PC-3 (cell line): ENCODE results near the gene WEE1. TPM values are rescaled to one million over a fixed set of nuclear protein-coding genes. Genes with fewer than 3 reads are reported as not detected.
"Not testable (repeated sequence)": the region's sequence is repeated elsewhere in the genome, so short reads cannot be mapped to it uniquely, and the experiment has no call there.

Experiments used
- ATAC-seq: fragments of 200-7000 bp; cut with Tn5 transposase; 2 replicates; pipeline ENCODE4 v1.9.1; 2020; ENCODE audit warnings: mild to moderate bottlenecking, moderate library complexity
- BruUV-seq: library from RNA; stranded (reverse); fragments of 400-500 nt; replicated peaks from 2 replicates; lab custom pipeline; 2021; lab: Mats Ljungman, UMichigan
- CTCF ChIA-PET: fragments of 300-600 bp; sonication (Branson Sonifier 250); formaldehyde crosslinking; loops from one replicate; lab custom pipeline; 2022; ENCODE audit warnings: antibody characterized with exemption; lab: Charles Lee
- POLR2A ChIA-PET: fragments of 300-600 bp; sonication (Branson Sonifier 250); formaldehyde crosslinking; loops from one replicate; lab custom pipeline; 2022; ENCODE audit warnings: antibody characterized with exemption; ENCODE audit not compliant: unreplicated experiment; lab: Charles Lee
- DNase-seq: peaks from one replicate; pipeline ENCODE4 v3.0.0-alpha.2; 2015
- H2AFZ ChIP-seq: fragments of 300-600 bp; sonication (generic); 2 replicates; pipeline ENCODE4 v1.6.0; 2016; ENCODE audit warnings: antibody characterized with exemption, low read length
- H3F3A ChIP-seq: fragments of 300-600 bp; sonication (generic); one replicate; pipeline ENCODE4 v1.6.0; 2017; ENCODE audit warnings: antibody characterized with exemption, low read length, control low read depth, mild to moderate bottlenecking; ENCODE audit not compliant: unreplicated experiment
- H3K27ac ChIP-seq: fragments of 300-600 bp; sonication (generic); 2 replicates; pipeline ENCODE4 v1.5.1; 2016; ENCODE audit warnings: mild to moderate bottlenecking, low read length
- H3K27me3 ChIP-seq: fragments of 300-600 bp; sonication (generic); 2 replicates; pipeline ENCODE4 v1.6.1; 2016; ENCODE audit warnings: low read length, mixed read lengths
- H3K36me3 ChIP-seq: fragments of 300-600 bp; sonication (generic); 2 replicates; pipeline ENCODE4 v1.6.1; 2016; ENCODE audit warnings: low read depth, mixed run types, low read length, mixed read lengths
- H3K4me1 ChIP-seq: fragments of 300-600 bp; sonication (generic); 2 replicates; pipeline ENCODE4 v1.5.1; 2016; ENCODE audit warnings: low read length; ENCODE audit not compliant: insufficient read depth
- H3K4me2 ChIP-seq: fragments of 300-600 bp; sonication (generic); 2 replicates; pipeline ENCODE4 v1.6.0; 2016; ENCODE audit warnings: low read length
- H3K4me3 ChIP-seq: fragments of 300-600 bp; sonication (generic); 2 replicates; pipeline ENCODE4 v1.5.1; 2016; ENCODE audit warnings: mild to moderate bottlenecking, low read length, mixed read lengths
- H3K79me2 ChIP-seq: fragments of 300-600 bp; sonication (generic); 2 replicates; pipeline ENCODE4 v1.6.1; 2017; ENCODE audit warnings: low read length, mixed read lengths
- H3K9ac ChIP-seq: fragments of 300-600 bp; sonication (generic); 2 replicates; pipeline ENCODE4 v1.6.0; 2016; ENCODE audit warnings: mild to moderate bottlenecking, low read length
- H3K9me2 ChIP-seq: fragments of 300-600 bp; sonication (generic); replicated peaks from 2 replicates; pipeline ENCODE4 v1.6.1; 2016; ENCODE audit warnings: mixed run types, low read length, mixed read lengths
- H3K9me3 ChIP-seq: fragments of 300-600 bp; sonication (generic); 2 replicates; pipeline ENCODE4 v1.6.1; 2016; ENCODE audit warnings: low read length, mixed read lengths
- H4K20me1 ChIP-seq: fragments of 300-600 bp; sonication (generic); 2 replicates; pipeline ENCODE4 v1.6.1; 2016; ENCODE audit warnings: low read length, mixed read lengths
- CTCF ChIP-seq: fragments of 300-600 bp; sonication (generic); conservative IDR thresholded peaks from 2 replicates; pipeline ENCODE4 v1.5.1; 2017; ENCODE audit warnings: antibody characterized with exemption, low read depth, mild to moderate bottlenecking, low read length
- EZH2 ChIP-seq: fragments of 300-600 bp; sonication (generic); IDR thresholded peaks from one replicate; pipeline ENCODE4 v1.6.1; 2017; ENCODE audit warnings: antibody characterized with exemption, mild to moderate bottlenecking, low read length; ENCODE audit not compliant: unreplicated experiment
- EZH2phosphoT487 ChIP-seq: fragments of 300-600 bp; sonication (generic); IDR thresholded peaks from 2 replicates; pipeline ENCODE4 v1.6.1; 2018; ENCODE audit warnings: mild to moderate bottlenecking, antibody characterized with exemption, low read length, borderline replicate concordance
- intact Hi-C: fragments of 100-400 bp; cut with micrococcal nuclease; formaldehyde crosslinking; loops from 2 replicates; pipeline ENCODE4 v1.9.0; 2023
- total RNA-seq: library from RNA; depleted of rRNA; stranded (reverse); fragments of >200 nt; gene quantifications from 2 replicates; pipeline ENCODE4 v1.2.3, GENCODE V29; 2014

Gene WEE1
- total RNA-seq, 1 experiment from 2014 or later = 46.9 TPM

- Histone ChIP-seq H3K79me2 (no peaks in the 10 kb centered on the region), H3K4me3 (no peak overlapping the region), H2AFZ (no peak overlapping the region), H3K9ac (no peak overlapping the region), H3K9me3 (no peaks in the 10 kb centered on the region), H3K4me2 (no peak overlapping the region), H3K27ac (no peak overlapping the region), H3K9me2 (no peaks in the 10 kb centered on the region), H4K20me1 (no peaks in the 10 kb centered on the region), H3F3A (no peaks in the 10 kb centered on the region), H3K27me3 (no peaks in the 10 kb centered on the region), H3K4me1 (peaks cover 16% of the 10 kb centered on the region), H3K36me3 (no peaks in the 10 kb centered on the region)
- DNase-seq (no peak), ATAC-seq (no peak)
- ChIA-PET CTCF (no interaction called here), POLR2A (no interaction called here)
- TF ChIP-seq CTCF (no peak), EZH2 (no peak), EZH2phosphoT487 (no peak)
- no TSS peak for BruUV-seq
- intact Hi-C loops = no loop called here
Observed at GRCh38 chr11:9617940-9618339, 44.5 kb downstream of the WEE1 start.

- Histone ChIP-seq H4K20me1 (no peaks in the 10 kb centered on the region), H3K79me2 (no peaks in the 10 kb centered on the region), H3K27me3 (no peaks in the 10 kb centered on the region), H3K4me3 (no peak overlapping the region), H2AFZ (no peak overlapping the region), H3K27ac (no peak overlapping the region), H3K4me2 (no peak overlapping the region), H3F3A (no peaks in the 10 kb centered on the region), H3K9ac (no peak overlapping the region), H3K9me3 (no peaks in the 10 kb centered on the region), H3K4me1 (peaks cover 9% of the 10 kb centered on the region), H3K36me3 (no peaks in the 10 kb centered on the region), H3K9me2 (no peaks in the 10 kb centered on the region)
- TF ChIP-seq EZH2 = no peak
- no peak for TF ChIP-seq EZH2phosphoT487
- TF ChIP-seq CTCF = no peak
- CTCF ChIA-PET = no interaction called here
- no peak for ATAC-seq
- intact Hi-C loops = no loop called here
- DNase-seq = no peak
- no TSS peak for BruUV-seq
- POLR2A ChIA-PET = no interaction called here
Observed at GRCh38 chr11:9619004-9619403, 45.5 kb downstream of the WEE1 start.

- no TSS peak for BruUV-seq
- H2AFZ ChIP-seq = no peak overlapping the region
- ATAC-seq (no peak), DNase-seq (no peak)
- H3F3A ChIP-seq = no peaks in the 10 kb centered on the region
- TF ChIP-seq CTCF (no peak), EZH2phosphoT487 (no peak), EZH2 (no peak)
- POLR2A ChIA-PET = no interaction called here
- CTCF ChIA-PET = interaction anchor here (0.5 kb wide), 1 partner anchor 356 kb away, joined by 7 read pairs; no protein-coding TSS in a partner anchor
- peaks cover 1% of the 10 kb centered on the region; the same call in 1 of the 2 replicates for H3K4me1 ChIP-seq
- H3K4me2 ChIP-seq = no peak overlapping the region
- no peak overlapping the region for H3K27ac ChIP-seq
- H3K9ac ChIP-seq = no peak overlapping the region
- H3K9me3 ChIP-seq = no peaks in the 10 kb centered on the region
- H3K79me2 ChIP-seq = no peaks in the 10 kb centered on the region
- H4K20me1 ChIP-seq = no peaks in the 10 kb centered on the region
- intact Hi-C loops = no loop called here
- H3K36me3 ChIP-seq = no peaks in the 10 kb centered on the region
- H3K4me3 ChIP-seq = no peak overlapping the region
- H3K9me2 ChIP-seq = no peaks in the 10 kb centered on the region
- no peaks in the 10 kb centered on the region for H3K27me3 ChIP-seq
Observed at GRCh38 chr11:9619971-9620370, 46.5 kb downstream of the WEE1 start.

- CTCF ChIA-PET, intact Hi-C loops, H3K4me2 ChIP-seq: not testable (repeated sequence)
Observed at GRCh38 chr11:9622353-9622752, 48.9 kb downstream of the WEE1 start.

More at GRCh38 chr11:9622353-9622752, 48.9 kb downstream of the WEE1 start:
- H3F3A ChIP-seq, H2AFZ ChIP-seq, H3K27me3 ChIP-seq, H3K36me3 ChIP-seq, H3K27ac ChIP-seq, H4K20me1 ChIP-seq, H3K4me3 ChIP-seq, ATAC-seq, H3K9ac ChIP-seq, BruUV-seq, POLR2A ChIA-PET, DNase-seq, H3K79me2 ChIP-seq, H3K4me1 ChIP-seq, H3K9me2 ChIP-seq, H3K9me3 ChIP-seq: not testable (repeated sequence)
